ENCODE measurements around the gene UQCRC1. TPM values are rescaled to one million over a fixed set of nuclear protein-coding genes. Genes with fewer than 3 reads are reported as not detected.

Gene UQCRC1
- total RNA-seq, 1 donor from 2014 or later, result 126 TPM

DNA sequence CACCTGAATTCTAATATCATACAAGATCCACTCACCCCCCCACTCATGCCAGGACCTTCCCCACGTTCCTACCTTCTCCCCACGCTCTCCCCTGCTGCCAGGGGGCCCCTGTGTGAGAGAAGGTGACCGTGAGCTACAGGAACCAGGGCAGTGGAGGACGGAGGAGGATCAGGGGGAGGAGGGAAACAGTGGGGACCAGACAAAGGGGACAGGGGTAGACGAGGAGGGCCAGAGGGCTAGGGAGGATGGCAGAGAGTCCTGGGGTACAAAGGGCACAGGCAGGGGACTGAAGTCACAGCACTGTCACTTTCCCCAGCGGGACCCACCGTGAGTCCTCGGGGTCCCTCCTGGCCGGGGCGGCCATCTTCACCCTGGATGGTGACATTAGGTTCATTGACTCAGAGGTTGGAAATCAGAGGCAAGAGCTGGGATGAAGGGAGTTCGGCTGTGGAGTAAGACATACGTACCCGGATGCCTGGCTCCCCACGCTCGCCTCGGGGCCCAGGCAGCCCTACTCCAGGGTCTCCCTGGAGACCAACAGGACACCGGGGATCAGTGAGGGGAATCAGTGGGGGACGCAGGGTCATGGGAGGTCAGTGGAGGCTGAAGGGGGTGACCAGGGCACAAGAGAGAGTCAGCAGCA, 39.5 kb downstream of the UQCRC1 start:
- TF ChIP-seq CTCF (IDR thresholded peaks at IDR 0.05), result no peak
- no peak overlapping the region for H3K27ac ChIP-seq
- ATAC-seq (no peak), DNase-seq (no peak)
- no peaks in the 10 kb centered on the region for H3K9me3 ChIP-seq
- H3K36me3 ChIP-seq, result no peaks in the 10 kb centered on the region
- H3K4me3 ChIP-seq, result no peak overlapping the region
- intact Hi-C loops (cut with DNase I), result no loop called here
- no peaks in the 10 kb centered on the region for H3K27me3 ChIP-seq
- H3K4me1 ChIP-seq, result no peaks in the 10 kb centered on the region

DNA sequence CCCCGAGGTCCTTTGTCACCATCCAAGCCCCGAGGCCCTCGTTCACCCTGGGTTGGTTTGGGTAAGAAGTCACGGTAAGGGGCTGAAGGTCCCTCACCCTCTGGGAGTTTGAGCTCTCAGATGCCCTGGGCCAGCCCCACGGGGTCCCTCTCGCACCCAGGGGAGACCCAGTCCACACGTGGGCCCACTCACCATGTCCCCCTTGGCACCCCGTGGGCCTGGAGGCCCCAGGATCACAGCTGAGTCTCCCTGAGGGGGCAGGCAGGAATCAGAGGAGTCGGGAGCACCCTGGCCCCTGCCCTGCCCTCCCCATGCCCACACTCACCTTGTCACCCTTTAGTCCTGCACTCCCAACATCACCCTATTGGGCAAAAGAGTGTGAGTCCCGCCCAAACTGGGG, 40.0 kb downstream of the UQCRC1 start:
- no peaks in the 10 kb centered on the region for H3K9me3 ChIP-seq
- no peak for TF ChIP-seq CTCF (IDR thresholded peaks at IDR 0.05)
- ATAC-seq, result no peak
- H3K36me3 ChIP-seq, result no peaks in the 10 kb centered on the region
- intact Hi-C loops (cut with DNase I), result no loop called here
- no peaks in the 10 kb centered on the region for H3K27me3 ChIP-seq
- no peak overlapping the region for H3K27ac ChIP-seq
- DNase-seq, result no peak
- H3K4me1 ChIP-seq, result no peaks in the 10 kb centered on the region
- no peak overlapping the region for H3K4me3 ChIP-seq

DNA sequence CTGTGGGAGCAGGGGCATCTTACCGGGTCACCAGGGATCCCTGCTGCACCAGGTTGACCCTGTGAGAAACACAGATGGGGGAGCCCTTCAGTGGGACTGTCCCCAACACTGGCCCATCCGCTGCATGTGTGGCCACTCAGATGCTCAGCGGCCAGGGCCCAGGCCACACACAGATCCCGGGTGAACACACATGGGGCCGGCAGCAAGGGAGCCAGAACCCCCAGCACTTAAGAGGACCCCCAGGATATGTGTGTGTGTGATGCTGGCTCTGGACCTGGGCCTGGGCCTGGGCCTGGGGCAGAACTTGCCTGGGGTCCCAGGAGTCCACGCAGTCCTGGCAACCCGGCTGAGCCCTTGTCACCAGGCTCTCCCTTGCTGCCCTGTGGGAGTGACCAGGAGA, 41.0 kb downstream of the UQCRC1 start:
- intact Hi-C loops (cut with DNase I), result no loop called here
- Histone ChIP-seq H3K36me3 (no peaks in the 10 kb centered on the region), H3K4me1 (peaks cover 3% of the 10 kb centered on the region), H3K4me3 (no peak overlapping the region), H3K9me3 (no peaks in the 10 kb centered on the region), H3K27ac (no peak overlapping the region), H3K27me3 (no peaks in the 10 kb centered on the region)
- no peak for TF ChIP-seq CTCF (IDR thresholded peaks at IDR 0.05)
- ATAC-seq (no peak), DNase-seq (no peak)

GRCh38 chr3:48567500-48567899, 41.9 kb downstream of the UQCRC1 start:
- H3K4me1 ChIP-seq, result peaks cover 3% of the 10 kb centered on the region
- H3K27ac ChIP-seq, result no peak overlapping the region
- no peak for TF ChIP-seq CTCF (IDR thresholded peaks at IDR 0.05)
- no peak for DNase-seq
- intact Hi-C loops (cut with DNase I), result no loop called here
- H3K36me3 ChIP-seq, result no peaks in the 10 kb centered on the region
- no peaks in the 10 kb centered on the region for H3K27me3 ChIP-seq
- ATAC-seq, result no peak
- no peak overlapping the region for H3K4me3 ChIP-seq
- no peaks in the 10 kb centered on the region for H3K9me3 ChIP-seq

DNA sequence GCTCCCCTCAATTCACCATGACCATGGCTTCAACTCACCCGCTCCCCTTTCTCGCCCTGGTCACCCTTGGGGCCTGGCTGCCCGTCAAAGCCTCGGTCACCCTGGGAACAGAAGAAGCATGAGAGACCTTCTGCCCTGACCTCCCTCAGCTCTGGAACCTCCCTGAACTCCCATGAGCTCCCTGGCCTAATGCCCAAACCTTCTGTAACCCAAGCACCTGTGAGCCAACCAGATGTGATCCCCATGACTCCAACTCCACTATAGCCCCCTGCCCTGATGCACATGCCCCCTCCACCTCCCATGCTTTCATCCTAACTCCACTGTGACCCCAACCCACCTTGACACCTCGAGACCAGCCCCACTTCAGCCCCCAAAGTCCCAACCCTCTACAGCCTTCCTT, 42.4 kb downstream of the UQCRC1 start:
- TF ChIP-seq CTCF (IDR thresholded peaks at IDR 0.05), result no peak
- intact Hi-C loops (cut with DNase I), result no loop called here
- Histone ChIP-seq H3K4me3 (no peak overlapping the region), H3K27ac (no peak overlapping the region), H3K36me3 (no peaks in the 10 kb centered on the region), H3K9me3 (no peaks in the 10 kb centered on the region), H3K27me3 (no peaks in the 10 kb centered on the region), H3K4me1 (peaks cover 3% of the 10 kb centered on the region)
- DNase-seq (no peak), ATAC-seq (no peak)

DNA sequence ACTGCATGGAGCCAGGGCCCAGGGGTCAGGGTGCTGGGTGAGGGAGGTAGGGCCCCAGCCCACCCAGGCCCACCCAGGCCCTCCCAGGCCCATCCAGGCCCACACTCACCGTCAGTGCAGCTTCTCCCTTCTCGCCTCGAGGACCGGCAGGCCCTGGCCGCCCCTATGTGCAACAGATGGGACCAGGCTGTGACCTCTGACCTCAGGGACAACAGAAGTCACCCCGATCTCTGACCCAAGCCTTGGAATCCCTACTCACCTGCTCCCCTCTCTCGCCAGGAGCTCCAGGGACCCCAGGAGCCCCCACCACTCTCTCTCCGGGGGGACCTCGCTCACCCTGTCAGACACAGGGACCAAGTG, 43.1 kb downstream of the UQCRC1 start:
- peaks cover 3% of the 10 kb centered on the region for H3K4me1 ChIP-seq
- H3K27ac ChIP-seq, result no peak overlapping the region
- ATAC-seq, result no peak
- no peaks in the 10 kb centered on the region for H3K36me3 ChIP-seq
- H3K9me3 ChIP-seq, result no peaks in the 10 kb centered on the region
- intact Hi-C loops (cut with DNase I), result no loop called here
- no peak for DNase-seq
- no peaks in the 10 kb centered on the region for H3K27me3 ChIP-seq
- no peak overlapping the region for H3K4me3 ChIP-seq
- TF ChIP-seq CTCF (IDR thresholded peaks at IDR 0.05), result no peak

Data from upper lobe of right lung (tissue), 1 donor.